Gastrocnemius medialis (tissue), 4 donors: ENCODE data around the gene CAP1.

ENCODE experiments used
- POLR2A ChIP-seq, 2 donors: fragments of 450-650 bp; IDR thresholded peaks; one replicate each; pipeline ENCODE4 v1.6.1; 2017; ENCODE audit warnings: antibody characterized with exemption in 2 of 2, mild to moderate bottlenecking in 2 of 2, moderate library complexity in 2 of 2
- TF ChIP-seq, protein P1 (sequence below), 5 experiments: fragments of 450-650 bp in 3 of 5; fragments of 200-600 bp in 2 of 5; sonication (generic) in 2 of 5; IDR thresholded peaks in 4 of 5; conservative IDR thresholded peaks in 1 of 5; 1 replicate in 4 of 5; 2 replicates in 1 of 5; pipeline ENCODE4 v1.5.1; 2016 to 2019; ENCODE audit warnings: antibody characterized with exemption in 5 of 5, mild to moderate bottlenecking in 3 of 5, moderate library complexity in 3 of 5

DNA sequence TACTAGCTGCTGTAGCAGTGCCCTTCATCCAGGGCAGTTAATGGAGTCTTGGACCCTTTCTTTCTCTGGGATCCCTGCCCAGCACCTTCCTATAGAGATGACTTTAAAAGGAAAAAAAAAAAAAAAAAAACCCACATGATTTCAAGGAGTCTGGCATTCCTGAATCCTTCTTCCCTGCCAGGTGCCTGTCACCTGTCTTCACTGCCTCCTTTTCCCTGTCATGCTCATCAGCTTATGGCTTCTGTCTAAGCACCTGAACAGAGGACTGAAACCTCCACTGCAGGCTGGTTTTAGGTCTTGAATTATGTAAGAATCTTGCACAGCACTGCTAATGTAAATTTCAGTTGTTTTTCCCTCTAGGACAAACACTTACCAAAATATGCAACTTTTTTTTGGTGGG lies 31.6 kb downstream of the CAP1 start:
- TF ChIP-seq, protein P1, sequence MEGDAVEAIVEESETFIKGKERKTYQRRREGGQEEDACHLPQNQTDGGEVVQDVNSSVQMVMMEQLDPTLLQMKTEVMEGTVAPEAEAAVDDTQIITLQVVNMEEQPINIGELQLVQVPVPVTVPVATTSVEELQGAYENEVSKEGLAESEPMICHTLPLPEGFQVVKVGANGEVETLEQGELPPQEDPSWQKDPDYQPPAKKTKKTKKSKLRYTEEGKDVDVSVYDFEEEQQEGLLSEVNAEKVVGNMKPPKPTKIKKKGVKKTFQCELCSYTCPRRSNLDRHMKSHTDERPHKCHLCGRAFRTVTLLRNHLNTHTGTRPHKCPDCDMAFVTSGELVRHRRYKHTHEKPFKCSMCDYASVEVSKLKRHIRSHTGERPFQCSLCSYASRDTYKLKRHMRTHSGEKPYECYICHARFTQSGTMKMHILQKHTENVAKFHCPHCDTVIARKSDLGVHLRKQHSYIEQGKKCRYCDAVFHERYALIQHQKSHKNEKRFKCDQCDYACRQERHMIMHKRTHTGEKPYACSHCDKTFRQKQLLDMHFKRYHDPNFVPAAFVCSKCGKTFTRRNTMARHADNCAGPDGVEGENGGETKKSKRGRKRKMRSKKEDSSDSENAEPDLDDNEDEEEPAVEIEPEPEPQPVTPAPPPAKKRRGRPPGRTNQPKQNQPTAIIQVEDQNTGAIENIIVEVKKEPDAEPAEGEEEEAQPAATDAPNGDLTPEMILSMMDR (IDR thresholded peaks at IDR 0.05 in 4 of 5, conservative IDR thresholded peaks at IDR 0.05 in 1 of 5), result no peak
- TF ChIP-seq POLR2A (IDR thresholded peaks at IDR 0.05), result no peak
